Fibroblast of skin of abdomen (primary cell): ENCODE results near the gene POSTN.

Experiments
- DNase-seq: peaks from one replicate; pipeline ENCODE4 v3.0.0-alpha.2; 2013

The POSTN gene

DNA sequence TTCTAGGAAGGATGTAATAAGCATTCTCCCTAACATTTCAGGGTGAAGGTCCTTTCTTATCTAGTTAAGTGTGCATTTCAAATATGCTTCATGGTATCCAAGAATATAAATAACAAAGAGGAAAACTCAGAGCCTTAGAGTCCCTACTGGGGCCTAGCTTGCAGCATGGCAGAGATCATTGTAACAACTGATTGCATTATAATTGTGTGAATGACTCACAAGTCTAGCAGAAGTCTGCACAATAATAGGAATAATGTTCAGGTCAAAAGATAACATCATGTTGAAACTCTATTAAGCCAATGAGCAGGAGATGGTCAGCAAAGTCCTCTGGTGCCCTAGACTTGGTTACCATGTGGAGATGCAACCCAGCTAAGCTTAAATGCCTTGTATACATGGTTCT, 3.4 kb downstream of the POSTN start:
- DNase-seq: peak; percentile 48

DNA sequence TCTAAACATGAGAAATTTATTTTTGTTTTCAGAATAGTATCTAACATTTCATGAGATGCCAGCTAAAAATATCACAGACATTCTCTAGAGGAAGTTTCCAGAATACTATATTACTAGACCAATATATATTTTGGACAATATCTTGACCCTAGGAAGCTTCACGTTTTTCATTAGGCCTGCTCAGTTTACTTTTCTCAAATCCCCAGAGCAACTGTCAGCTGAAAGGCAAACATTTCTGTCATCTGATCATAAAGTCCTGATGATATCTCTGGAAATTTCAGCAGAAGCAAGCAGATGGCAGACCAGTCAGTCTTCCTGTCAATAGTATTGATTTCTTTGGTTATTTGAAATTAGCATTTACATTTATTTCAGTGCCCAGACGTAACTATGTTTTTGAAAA, 4.0 kb downstream of the POSTN start:
- DNase-seq: no peak

DNA sequence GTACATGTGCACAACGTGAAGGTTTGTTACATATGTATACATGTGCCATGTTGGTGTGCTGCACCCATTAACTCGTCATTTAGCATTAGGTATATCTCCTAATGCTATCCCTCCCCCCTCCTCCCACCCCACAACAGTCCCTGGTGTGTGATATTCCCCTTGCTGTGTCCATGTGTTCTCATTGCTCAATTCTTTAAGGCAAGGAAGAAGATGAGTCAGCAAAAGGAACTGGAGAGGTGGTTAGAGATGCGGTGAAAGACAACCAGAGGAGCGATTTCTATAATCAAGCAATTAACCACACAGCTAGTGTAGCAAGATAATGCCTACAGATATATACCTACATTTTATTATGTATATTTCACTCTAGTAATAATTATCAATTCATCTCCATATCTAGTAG, 9.2 kb downstream of the POSTN start:
- DNase-seq: peak; percentile 45

DNA sequence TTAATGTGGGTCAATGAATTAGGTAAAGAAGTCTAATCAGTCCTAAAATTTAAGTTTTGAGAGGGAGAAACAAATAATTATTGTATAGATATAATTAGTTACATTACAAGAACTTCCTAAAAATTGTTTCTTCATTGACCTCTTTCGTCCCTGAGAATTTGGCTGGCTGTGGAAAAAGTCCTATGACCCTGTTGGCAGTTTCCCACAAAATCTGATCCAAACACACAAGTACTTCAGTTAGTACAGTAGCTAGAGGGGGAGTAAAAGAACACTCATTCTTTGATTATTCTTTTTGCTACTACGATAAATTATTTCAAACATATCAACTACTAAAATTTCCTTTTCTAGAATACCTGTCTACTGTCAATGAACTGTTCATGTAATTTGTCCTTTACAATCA, 11.3 kb downstream of the POSTN start:
- no peak for DNase-seq

DNA sequence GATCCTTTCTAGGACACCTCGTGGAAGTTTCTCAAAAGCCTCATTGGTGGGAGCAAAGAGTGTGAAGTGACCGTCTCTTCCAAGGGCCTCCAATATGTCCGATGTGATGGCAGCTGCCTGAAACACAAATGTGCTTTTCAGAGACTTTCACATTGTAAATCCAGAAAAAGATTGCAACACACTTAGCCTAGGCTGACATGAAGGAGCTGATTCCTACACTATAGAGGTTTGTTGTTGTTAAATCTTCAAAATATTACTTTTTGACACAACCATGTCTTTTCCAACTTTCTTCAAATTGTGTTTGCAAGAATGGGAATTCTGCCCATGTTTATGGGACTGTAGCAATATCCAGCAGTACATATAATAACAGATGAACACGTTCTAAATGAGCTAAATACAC, 12.4 kb downstream of the POSTN start:
- DNase-seq: no peak

DNA sequence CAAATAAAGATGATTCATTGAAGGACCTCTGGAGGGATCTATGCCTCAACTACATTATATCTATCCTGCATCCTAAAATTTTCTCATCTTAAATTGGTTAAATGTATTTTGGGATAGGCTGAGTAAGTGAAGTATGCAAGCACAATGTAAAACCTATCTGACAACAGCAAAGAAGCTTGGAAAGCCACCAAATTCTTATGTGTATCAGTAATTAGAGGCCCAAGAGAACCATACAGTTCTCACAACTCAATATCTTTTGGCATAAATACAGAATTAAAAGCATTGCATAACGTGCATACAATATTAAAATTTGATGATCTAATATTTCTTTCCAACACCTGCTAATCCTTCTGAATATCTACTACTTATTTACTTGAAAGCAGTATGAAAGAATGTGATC, 13.0 kb downstream of the POSTN start:
- DNase-seq: no peak

DNA sequence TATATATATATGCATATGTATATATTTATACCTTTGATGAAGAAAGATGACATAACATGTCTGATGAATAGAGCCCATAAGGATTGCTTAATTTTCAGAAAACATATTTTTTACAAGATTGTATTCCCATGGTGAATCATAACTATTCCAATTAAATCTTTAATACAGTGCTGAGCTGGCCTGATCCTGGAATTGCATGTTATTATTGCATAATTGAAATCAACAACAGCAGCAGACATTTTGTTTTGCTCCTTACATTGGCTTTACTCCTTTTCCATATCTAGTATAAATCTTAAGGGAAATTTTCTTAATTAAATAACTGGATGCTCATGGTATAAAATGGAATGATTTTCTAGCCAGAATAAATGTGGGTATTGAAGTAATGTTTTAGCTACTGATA, 22.0 kb downstream of the POSTN start:
- no peak for DNase-seq

DNA sequence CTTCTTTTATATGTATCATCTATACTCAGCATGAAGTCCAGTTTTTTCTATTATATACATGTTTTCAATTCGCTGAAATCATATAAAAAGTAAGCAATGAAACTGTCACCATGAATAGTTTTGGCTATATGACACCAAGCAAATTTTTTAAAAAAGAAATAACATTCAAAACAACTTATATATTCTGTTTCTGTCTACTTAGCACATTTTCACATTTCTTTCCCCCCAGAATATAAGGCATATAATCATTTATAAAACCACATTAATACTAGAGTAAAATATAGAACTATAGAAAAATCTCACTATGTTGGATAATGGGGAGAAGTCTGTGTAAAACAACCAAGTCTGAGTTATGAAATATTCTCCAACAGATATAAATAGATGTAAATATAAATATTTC, 33.1 kb downstream of the POSTN start:
- no peak for DNase-seq

DNA sequence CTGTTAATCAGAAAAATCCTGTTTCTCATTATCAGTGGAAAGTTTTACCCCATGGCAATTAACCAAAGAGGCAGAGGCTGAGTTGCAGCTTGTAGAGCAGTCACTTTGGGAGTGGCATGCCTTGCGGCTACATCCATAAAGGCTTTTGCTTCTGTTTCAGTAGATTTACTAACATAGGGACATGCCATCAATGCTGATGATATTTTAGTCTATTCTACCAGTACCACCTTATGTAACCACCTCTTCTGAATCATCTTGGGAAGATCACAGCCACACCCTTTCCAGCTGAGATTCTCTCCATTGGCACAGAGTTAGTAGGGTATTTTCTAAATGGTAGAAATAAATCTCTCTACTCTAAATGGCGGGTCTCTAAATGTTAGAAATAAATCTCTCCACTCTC, 37.5 kb downstream of the POSTN start:
- DNase-seq: no peak

DNA sequence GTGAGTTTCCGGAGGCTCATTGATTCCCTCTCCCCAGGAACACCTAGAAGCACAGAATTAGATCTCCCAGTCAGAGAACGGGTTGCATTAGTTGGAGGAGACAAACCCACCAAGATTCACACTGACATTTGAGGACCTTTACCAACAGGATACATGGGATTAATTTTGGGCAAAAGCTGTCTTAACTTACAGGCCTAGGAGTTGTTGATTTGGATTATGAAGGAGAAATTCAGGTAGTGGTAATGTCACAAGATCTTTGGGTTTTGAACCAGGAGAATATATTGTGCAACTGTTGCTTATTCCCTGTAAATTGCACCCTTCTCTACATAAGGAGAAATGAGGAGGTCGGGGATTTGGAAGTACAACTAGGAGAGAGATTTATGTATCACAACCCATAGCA, 38.0 kb downstream of the POSTN start:
- no peak for DNase-seq

DNA sequence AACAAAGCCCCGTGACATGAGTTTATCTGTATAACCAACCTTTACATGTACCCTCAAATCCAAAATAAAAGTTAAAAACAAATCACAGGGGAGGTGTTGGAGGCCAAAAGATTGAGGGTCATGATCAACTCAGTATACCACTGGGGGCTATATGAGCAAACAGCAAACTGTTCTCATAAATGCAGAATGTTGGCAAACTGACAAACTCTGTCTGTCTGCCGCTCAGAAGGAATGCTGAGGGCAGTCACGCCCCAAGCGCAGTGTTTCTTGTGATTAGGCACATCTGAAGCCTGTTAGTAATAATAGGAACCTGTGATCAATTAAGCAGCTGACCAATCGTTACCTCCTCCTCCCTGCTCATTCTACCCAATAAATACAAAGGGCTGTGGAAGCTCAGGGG, 39.8 kb downstream of the POSTN start:
- peak; percentile 60 for DNase-seq

DNA sequence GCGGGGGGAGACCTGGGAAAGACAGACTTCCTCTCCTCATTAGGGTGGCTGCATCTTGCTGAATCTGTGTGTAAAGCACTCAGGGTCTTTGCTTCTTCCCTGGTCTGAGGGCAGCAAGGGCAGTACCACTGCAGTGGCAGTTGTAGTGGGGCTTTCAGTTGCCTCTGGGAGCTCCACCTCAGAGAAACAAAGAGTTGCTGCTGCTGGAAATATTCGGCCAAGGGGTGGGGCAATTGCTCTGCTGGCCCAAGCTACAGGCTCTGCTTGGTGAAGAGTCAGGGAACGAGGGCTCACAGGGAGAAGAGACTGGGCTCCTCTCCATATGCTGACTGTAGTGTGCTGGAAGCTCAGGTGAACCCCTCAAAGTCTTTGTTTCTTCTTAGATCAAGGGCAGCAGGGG, 52.5 kb downstream of the POSTN start:
- DNase-seq: no peak

DNA sequence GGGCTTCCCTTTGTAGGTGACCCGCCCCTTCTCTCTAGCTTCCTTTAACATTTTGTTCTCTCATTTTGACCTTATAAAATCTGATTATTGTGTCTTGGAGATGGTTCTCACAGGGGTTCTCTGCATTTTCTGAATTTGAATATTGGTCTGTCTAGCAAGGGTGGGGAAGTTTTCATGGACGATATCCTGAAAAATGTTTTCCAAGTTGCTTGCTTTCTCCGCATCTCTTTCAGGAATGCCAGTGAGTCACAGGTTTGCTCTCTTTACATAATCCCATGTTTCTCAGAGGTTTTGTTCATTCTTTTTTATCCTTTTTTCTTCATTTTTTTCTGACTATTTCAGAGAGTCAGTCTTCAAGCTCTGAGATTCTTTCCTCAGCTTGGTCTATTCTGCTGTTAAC, 53.6 kb downstream of the POSTN start:
- no peak for DNase-seq

DNA sequence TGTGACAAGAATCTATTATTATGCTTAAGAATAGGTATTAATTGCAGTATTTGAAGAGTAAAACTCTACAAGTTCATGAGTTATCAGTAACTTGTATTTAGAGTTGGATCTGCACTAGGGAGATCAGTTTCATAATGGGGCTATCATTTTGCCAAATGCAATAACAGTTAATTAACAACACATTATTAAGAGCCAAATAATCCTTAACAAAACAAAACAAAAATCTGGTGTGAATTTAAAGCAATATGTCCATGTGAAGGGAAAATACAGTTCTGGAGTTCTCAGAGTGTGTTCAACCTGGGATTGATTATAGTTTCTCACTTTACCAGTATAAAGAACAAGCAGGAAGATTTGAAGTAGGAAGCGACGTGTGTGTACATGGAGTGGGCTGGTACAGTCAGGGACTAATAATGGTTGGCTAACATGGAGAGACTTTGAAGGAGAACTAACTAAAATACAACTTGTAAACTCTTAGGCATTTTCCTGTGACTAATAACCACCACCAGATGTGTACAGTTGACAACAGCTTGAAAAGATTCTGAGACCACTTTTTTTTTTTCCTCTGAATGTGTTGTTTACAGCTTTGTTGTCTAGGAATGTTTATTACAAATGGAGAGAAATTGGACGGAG, 58.5 kb downstream of the POSTN start:
- DNase-seq: peak; percentile 74

DNA sequence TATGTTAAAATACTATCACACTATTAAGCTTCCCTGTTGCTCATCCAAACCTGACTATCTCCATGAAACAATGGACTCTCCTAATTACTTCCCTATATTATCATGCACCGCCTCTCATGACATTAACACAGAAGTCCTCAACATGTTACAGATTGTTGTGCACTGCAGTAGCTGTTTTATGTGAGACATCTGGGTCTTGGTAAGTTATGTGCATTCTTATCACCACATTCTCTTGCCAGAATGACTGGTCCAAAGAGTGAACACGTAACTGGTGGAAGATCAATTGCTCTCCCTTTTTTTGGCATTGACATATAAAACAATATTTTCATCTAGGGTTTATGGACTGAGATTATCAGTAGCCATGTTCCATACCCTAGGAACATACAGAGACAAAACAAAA, 59.4 kb downstream of the POSTN start:
- no peak for DNase-seq

DNA sequence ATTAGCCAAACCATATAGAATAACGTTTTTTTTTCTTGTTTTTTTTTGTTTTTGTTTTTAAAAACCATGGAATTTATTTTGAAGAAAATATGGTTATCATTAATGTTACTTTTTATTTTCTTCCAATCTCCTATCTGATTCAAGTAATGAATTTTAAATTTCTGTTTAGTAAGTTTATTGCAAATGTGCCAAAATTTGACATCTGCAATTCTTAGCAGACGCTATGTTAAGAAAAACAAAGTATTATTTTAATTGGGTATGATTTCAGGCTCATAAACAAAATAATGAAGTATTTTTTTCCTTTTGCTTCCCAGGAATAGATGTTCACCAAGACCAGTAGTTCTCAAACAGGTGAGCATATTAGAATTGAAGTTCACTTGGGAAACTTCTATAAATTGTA, 63.1 kb downstream of the POSTN start:
- DNase-seq: no peak

DNA sequence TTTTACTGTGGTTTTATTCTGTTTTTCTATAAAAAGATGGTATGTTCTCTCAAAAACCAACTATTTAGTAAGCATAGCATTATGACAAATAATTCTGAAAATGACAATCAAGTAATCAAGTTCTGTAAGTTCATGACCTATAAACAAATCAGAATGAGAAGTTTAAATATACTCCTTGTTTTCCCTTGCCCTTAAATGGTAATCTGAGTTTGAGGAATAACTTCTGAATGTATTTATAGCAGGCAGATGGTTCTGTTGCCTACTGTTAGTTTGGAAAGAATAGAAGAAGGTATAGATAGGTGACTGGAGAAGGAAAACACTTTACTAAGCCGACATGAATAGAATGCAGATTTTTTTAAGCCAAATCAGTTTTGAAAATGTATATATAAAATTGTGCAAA, 63.9 kb downstream of the POSTN start:
- no peak for DNase-seq

DNA sequence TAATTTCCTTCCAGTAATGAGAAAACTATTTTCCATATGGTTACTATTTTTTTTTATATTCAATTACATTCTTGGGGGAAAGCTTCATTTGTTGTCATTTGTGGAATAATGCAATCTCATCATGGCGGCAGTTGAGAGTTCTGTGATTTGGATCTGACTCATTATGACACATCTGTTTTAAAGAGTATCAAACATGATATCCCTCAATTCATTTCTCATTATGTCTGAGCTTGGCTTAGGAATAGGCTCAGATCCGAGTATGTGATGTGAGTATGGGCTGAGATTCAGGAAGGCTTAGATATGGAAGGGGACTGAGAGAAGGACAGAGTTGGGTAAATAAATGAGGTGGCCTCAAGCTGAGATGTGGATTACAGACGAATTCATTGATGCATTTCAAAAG, 64.4 kb downstream of the POSTN start:
- DNase-seq: peak; percentile 89

DNA sequence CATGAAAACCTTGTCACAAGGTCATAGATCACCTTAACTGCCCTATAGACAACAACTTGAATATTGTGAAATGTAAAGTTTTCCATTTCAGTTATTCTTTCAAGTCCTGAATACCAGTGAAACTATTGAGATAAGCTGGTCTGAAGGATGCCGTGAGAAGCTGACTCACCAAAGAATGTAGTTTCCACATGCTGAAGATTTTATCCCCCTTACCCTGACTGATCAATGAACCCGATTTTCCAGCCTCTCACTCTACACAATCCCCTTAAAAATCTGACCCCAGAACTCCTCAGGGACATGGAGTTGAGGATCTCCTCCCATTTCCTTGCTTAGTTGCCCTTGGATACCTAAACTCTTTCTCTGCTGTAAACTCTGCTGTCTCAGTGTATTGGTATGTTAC, 67.5 kb downstream of the POSTN start:
- DNase-seq: peak; percentile 77

DNA sequence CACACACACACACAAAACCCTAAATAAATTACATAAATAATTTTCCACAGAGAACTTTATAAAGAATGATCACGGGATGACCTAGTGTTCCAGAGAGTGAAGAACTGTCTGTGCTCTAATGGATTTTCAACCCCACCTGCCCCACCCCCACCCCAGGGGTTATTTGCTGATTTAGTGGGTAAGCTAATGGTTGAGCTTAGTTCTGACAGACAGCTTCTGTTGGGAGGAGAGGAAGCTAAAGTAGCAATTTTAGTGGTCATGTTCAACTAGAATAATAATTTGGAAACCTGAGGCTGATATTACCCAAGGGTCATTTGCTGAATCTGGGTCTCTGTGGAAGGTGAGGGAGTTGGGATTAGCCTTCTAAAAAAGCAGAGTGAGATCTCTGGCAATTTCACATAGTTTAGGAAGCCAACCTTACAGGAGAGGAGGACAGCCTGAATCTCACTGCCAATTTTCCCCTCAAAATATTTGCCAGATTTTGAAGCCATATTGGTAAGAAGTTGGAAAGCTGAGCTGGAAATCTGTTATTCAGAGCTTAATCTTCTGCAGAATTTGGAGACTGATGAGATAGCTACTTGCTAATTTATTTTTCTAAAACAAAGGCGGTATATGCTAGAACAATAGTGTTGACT, 68.7 kb downstream of the POSTN start:
- no peak for DNase-seq

DNA sequence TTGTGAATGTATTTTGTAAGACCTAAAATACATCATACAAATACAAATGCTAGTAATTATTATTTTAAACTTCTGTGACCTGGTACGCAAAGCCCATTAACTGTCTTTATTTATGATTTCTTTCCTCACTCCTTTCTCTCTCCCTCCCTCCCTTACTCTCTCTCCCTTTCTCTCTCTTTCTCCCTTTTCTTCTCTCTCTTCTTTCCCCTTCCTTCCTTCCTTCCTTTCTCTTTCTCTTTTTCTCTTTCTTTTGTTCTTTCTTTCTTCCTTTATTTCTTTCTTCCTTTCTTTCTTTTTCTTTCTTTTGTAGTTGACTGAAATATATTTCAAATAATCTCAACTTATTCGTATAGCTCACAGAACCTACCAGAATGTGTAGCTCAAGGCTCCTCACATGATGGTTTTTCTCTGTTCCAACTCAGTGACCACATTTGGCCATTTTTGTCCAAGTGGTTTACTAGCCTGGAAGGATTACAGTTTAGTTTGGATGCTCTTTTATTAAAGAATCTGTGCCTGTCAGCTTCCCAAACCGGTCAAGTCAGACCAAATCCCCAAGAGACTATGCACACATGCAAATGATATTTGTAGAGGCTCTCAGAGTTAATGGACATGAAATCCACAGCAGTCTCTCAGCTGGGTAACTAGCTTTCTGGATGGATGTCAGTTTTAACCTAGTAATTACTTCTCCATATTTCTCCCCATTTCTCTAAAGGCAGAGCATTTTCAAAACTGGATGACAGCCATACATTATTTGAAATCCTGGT, 71.7 kb downstream of the POSTN start:
- peak; percentile 89 for DNase-seq

DNA sequence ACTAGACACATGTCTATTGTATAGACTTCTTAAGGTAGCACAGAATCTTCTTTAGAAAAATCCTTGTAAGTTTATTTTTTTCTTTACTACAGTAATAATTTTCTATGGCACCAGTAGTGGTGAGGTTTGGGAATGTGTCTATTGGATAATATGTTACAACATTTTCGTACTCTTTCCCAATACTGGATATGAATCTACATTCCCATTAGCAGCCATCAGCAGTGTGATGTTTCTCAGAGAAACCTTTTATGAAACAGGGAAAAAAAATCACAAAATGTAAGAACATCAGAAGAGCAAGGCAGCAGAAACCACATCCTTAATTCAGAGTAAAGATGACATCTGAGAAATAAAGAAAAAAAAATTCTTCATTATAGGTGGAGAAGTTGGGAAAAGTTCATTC, 83.3 kb downstream of the POSTN start:
- no peak for DNase-seq
